Keratinocyte (primary cell): ENCODE results near the gene RPS6KA5. TPM values are rescaled to one million over a fixed set of nuclear protein-coding genes. Genes with fewer than 3 reads are reported as not detected.

Experiments
- DNase-seq: peaks from one replicate; pipeline ENCODE4 v3.0.0-alpha.2; 2011; ENCODE audit warnings: low read depth, missing footprints, low spot score
- FAIRE-seq: peaks from 2 replicates; lab custom pipeline; 2011; peaks lifted over from hg19 to GRCh38; lab: Jason Lieb, UNC
- H2AFZ ChIP-seq: 2 replicates; pipeline ENCODE4 v1.6.0; 2012; ENCODE audit warnings: low read length, control low read depth, inconsistent platforms; ENCODE audit not compliant: control insufficient read depth
- H3K27ac ChIP-seq: 2 replicates; pipeline ENCODE4 v1.5.1; 2011; ENCODE audit warnings: low read length; ENCODE audit not compliant: control insufficient read depth, insufficient read depth
- H3K27me3 ChIP-seq: 3 replicates; pipeline ENCODE4 v1.6.0; 2011; ENCODE audit warnings: low read length; ENCODE audit not compliant: control insufficient read depth, insufficient read depth; ENCODE audit errors: extremely low read depth
- H3K36me3 ChIP-seq, 2 experiments: 2 replicates in 1 of 2; 3 replicates in 1 of 2; pipeline ENCODE4 v1.5.1; 2011; ENCODE audit warnings: low read length in 2 of 2, mild to moderate bottlenecking in 1 of 2; ENCODE audit not compliant: control insufficient read depth in 2 of 2, insufficient read depth in 2 of 2; ENCODE audit errors: extremely low read depth in 1 of 2
- H3K4me1 ChIP-seq: 3 replicates; pipeline ENCODE4 v1.5.1; 2011; ENCODE audit warnings: low read length; ENCODE audit not compliant: control insufficient read depth, insufficient read depth; ENCODE audit errors: extremely low read depth
- H3K4me2 ChIP-seq: 3 replicates; pipeline ENCODE4 v1.6.0; 2011; ENCODE audit warnings: low read depth, low read length; ENCODE audit not compliant: control insufficient read depth, insufficient read depth; ENCODE audit errors: extremely low read depth
- H3K4me3 ChIP-seq, 3 experiments: fragments of 200-600 bp in 1 of 3; sonication (generic) in 1 of 3; 2 replicates in 2 of 3; 3 replicates in 1 of 3; pipeline ENCODE4 v1.5.1; 2011 to 2016; ENCODE audit warnings: low read length in 3 of 3, mild to moderate bottlenecking in 3 of 3, control low read depth in 2 of 3, inconsistent platforms in 1 of 3, low read depth in 1 of 3, mixed read lengths in 1 of 3, mixed run types in 1 of 3, moderate library complexity in 1 of 3; ENCODE audit not compliant: control insufficient read depth in 2 of 3, insufficient read depth in 2 of 3; ENCODE audit errors: extremely low read depth in 1 of 3
- H3K79me2 ChIP-seq: 2 replicates; pipeline ENCODE4 v1.6.0; 2012; ENCODE audit warnings: low read length; ENCODE audit not compliant: control insufficient read depth, insufficient read depth
- H3K9ac ChIP-seq: 3 replicates; pipeline ENCODE4 v1.6.0; 2011; ENCODE audit warnings: low read length; ENCODE audit not compliant: control insufficient read depth, insufficient read depth; ENCODE audit errors: extremely low read depth
- H3K9me1 ChIP-seq: 3 replicates; pipeline ENCODE4 v1.6.0; 2011; ENCODE audit warnings: low read length; ENCODE audit not compliant: control insufficient read depth, insufficient read depth; ENCODE audit errors: extremely low read depth
- H3K9me3 ChIP-seq: 2 replicates; pipeline ENCODE4 v1.5.1; 2012; ENCODE audit warnings: low read depth, low read length; ENCODE audit not compliant: control insufficient read depth
- H4K20me1 ChIP-seq: 3 replicates; pipeline ENCODE4 v1.6.0; 2011; ENCODE audit warnings: low read length; ENCODE audit not compliant: control insufficient read depth, insufficient read depth; ENCODE audit errors: extremely low read depth
- CTCF ChIP-seq, 3 experiments: IDR thresholded peaks in 1 of 3; conservative IDR thresholded peaks in 1 of 3; optimal IDR thresholded peaks in 1 of 3; 2 replicates in 2 of 3; 3 replicates in 1 of 3; pipeline versions ENCODE3 to v1.5.1; 2011; ENCODE audit warnings: low read length in 3 of 3, mild to moderate bottlenecking in 3 of 3, moderate library complexity in 2 of 3, control low read depth in 1 of 3, inconsistent platforms in 1 of 3; ENCODE audit not compliant: insufficient read depth in 2 of 3; ENCODE audit errors: extremely low read depth in 1 of 3
- EZH2 ChIP-seq: IDR thresholded peaks from one replicate; pipeline ENCODE4 v1.6.1; 2012; ENCODE audit warnings: inconsistent platforms, mild to moderate bottlenecking, low read length, moderate library complexity
- dilution Hi-C: fragments of 300-500 bp; cut with MboI; formaldehyde crosslinking; loops from one replicate; pipeline ENCODE4 v1.7.0; 2020; ENCODE audit warnings: low sequenced_read_pairs; ENCODE audit not compliant: extremely low pct_ligation_motif_present
- polyA plus RNA-seq, 5 experiments: library from polyadenylated mRNA; depleted of rRNA in 3 of 5; stranded (reverse) in 3 of 5; stranded (forward) in 1 of 5; unstranded in 1 of 5; fragments of >200 nt; gene quantifications; 1 replicate in 1 of 5; 2 replicates in 3 of 5; 3 replicates in 1 of 5; pipeline versions ENCODE4 v1.2.1 to v1.2.3, GENCODE V29; 2011 to 2012; ENCODE audit warnings: missing spikeins in 2 of 5, low read depth in 1 of 5, low replicate concordance in 1 of 5

The RPS6KA5 gene
- polyA plus RNA-seq, 1 donor (not counting 4 experiments of a cell fraction or from before 2014, with no cell fraction given): 2.9 TPM

- H3K79me2 ChIP-seq: no peaks in the 10 kb centered on the region
- peaks cover 4% of the 10 kb centered on the region for H3K4me1 ChIP-seq
- H3K4me3 ChIP-seq: no peak overlapping the region
- dilution Hi-C loops: no loop called here
- H3K9me1 ChIP-seq: no peaks in the 10 kb centered on the region
- no peak overlapping the region for H3K4me2 ChIP-seq
- H3K9ac ChIP-seq: no peak overlapping the region
- no peak for DNase-seq
- H3K36me3 ChIP-seq: no peaks in the 10 kb centered on the region
- FAIRE-seq: no peak
- H3K27me3 ChIP-seq: no peaks in the 10 kb centered on the region
- no peaks in the 10 kb centered on the region for H3K9me3 ChIP-seq
- no peak for TF ChIP-seq EZH2
- no peak for TF ChIP-seq CTCF (optimal IDR thresholded peaks at IDR 0.05 in 1 of 3, IDR thresholded peaks at IDR 0.05 in 1 of 3, conservative IDR thresholded peaks at IDR 0.05 in 1 of 3; ENCODE audit: extremely low read depth in 1 of 3, insufficient read depth in 2 of 3, low read length in 3 of 3)
- no peak overlapping the region for H2AFZ ChIP-seq
- H4K20me1 ChIP-seq: no peaks in the 10 kb centered on the region
- no peak overlapping the region for H3K27ac ChIP-seq
Measured at GRCh38 chr14:91032248-91032647, 28.2 kb downstream of the RPS6KA5 start.

- H3K4me1 ChIP-seq: peaks cover 4% of the 10 kb centered on the region
- TF ChIP-seq CTCF (optimal IDR thresholded peaks at IDR 0.05 in 1 of 3, IDR thresholded peaks at IDR 0.05 in 1 of 3, conservative IDR thresholded peaks at IDR 0.05 in 1 of 3; ENCODE audit: extremely low read depth in 1 of 3, insufficient read depth in 2 of 3, low read length in 3 of 3) (no peak), EZH2 (no peak)
- H3K4me2 ChIP-seq: no peak overlapping the region
- H3K79me2 ChIP-seq: no peaks in the 10 kb centered on the region
- FAIRE-seq: no peak
- H3K9me1 ChIP-seq: no peaks in the 10 kb centered on the region
- H3K9me3 ChIP-seq: no peaks in the 10 kb centered on the region
- no peak for DNase-seq
- H3K36me3 ChIP-seq: no peaks in the 10 kb centered on the region
- dilution Hi-C loops: no loop called here
- no peak overlapping the region for H2AFZ ChIP-seq
- H4K20me1 ChIP-seq: no peaks in the 10 kb centered on the region
- H3K27ac ChIP-seq: no peak overlapping the region
- no peak overlapping the region for H3K9ac ChIP-seq
- no peaks in the 10 kb centered on the region for H3K27me3 ChIP-seq
- no peak overlapping the region for H3K4me3 ChIP-seq
Measured at GRCh38 chr14:91031666-91032065, 28.8 kb downstream of the RPS6KA5 start.
